ENCODE data around the gene PLK2. TPM values are rescaled to one million over a fixed set of nuclear protein-coding genes. Genes with fewer than 3 reads are reported as not detected.

Gene PLK2
- total RNA-seq, 4 donors from 2014 or later, result 156 to 567 (median 328) TPM

DNA sequence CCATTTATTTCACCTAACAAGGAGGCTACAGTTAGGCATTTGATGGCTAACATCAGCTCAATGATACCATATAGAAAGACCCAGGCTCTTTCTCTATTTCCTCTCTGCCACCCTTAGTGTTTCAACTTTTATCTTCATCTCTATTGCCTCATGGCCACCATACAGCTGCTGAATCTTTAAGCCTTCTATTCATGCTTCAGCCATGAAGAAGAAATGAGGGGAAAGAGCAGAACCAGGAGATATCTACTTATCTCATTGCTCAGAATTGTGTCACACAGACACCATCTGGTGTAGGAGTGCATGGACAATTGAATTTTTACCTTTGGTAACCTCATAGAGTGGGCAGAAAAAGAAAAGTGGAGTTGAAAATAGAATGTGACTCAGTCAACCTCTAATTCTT lies 38.0 kb upstream of the PLK2 start:
- TF ChIP-seq POLR2AphosphoS5 (IDR thresholded peaks at IDR 0.05), result no peak
- TF ChIP-seq, protein P1, sequence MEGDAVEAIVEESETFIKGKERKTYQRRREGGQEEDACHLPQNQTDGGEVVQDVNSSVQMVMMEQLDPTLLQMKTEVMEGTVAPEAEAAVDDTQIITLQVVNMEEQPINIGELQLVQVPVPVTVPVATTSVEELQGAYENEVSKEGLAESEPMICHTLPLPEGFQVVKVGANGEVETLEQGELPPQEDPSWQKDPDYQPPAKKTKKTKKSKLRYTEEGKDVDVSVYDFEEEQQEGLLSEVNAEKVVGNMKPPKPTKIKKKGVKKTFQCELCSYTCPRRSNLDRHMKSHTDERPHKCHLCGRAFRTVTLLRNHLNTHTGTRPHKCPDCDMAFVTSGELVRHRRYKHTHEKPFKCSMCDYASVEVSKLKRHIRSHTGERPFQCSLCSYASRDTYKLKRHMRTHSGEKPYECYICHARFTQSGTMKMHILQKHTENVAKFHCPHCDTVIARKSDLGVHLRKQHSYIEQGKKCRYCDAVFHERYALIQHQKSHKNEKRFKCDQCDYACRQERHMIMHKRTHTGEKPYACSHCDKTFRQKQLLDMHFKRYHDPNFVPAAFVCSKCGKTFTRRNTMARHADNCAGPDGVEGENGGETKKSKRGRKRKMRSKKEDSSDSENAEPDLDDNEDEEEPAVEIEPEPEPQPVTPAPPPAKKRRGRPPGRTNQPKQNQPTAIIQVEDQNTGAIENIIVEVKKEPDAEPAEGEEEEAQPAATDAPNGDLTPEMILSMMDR (IDR thresholded peaks at IDR 0.05), result no peak
- no peak for TF ChIP-seq POLR2A (IDR thresholded peaks at IDR 0.05)
- no peak for TF ChIP-seq EP300 (IDR thresholded peaks at IDR 0.05)
- no peaks in the 10 kb centered on the region for H3K9me3 ChIP-seq
- H3K27me3 ChIP-seq, result no peaks in the 10 kb centered on the region
- H3K4me1 ChIP-seq, result no peaks in the 10 kb centered on the region
- no peak overlapping the region for H3K4me3 ChIP-seq
- no peak for DNase-seq (ENCODE audit: low spot score in 2 of 2)
- no peaks in the 10 kb centered on the region for H3K36me3 ChIP-seq
- no peak overlapping the region for H3K27ac ChIP-seq

GRCh38 chr5:58497386-58497785 lies 37.5 kb upstream of the PLK2 start:
- Histone ChIP-seq H3K4me3 (no peak overlapping the region), H3K27ac (no peak overlapping the region), H3K4me1 (no peaks in the 10 kb centered on the region), H3K36me3 (no peaks in the 10 kb centered on the region), H3K9me3 (no peaks in the 10 kb centered on the region), H3K27me3 (no peaks in the 10 kb centered on the region)
- no peak for TF ChIP-seq POLR2AphosphoS5 (IDR thresholded peaks at IDR 0.05)
- TF ChIP-seq, protein P1 (IDR thresholded peaks at IDR 0.05), result no peak
- TF ChIP-seq POLR2A (IDR thresholded peaks at IDR 0.05), result no peak
- TF ChIP-seq EP300 (IDR thresholded peaks at IDR 0.05), result no peak
- 71% methylated on average over 5 of the region's 5 CpGs for WGBS
- DNase-seq (ENCODE audit: low spot score in 2 of 2), result no peak

GRCh38 chr5:58496488-58496887 lies 36.6 kb upstream of the PLK2 start:
- WGBS, result 69% methylated on average over 3 of the region's 3 CpGs
- no peak overlapping the region for H3K4me3 ChIP-seq
- H3K36me3 ChIP-seq, result no peaks in the 10 kb centered on the region
- TF ChIP-seq EP300 (IDR thresholded peaks at IDR 0.05) (no peak), POLR2A (IDR thresholded peaks at IDR 0.05) (no peak), POLR2AphosphoS5 (IDR thresholded peaks at IDR 0.05) (no peak)
- TF ChIP-seq, protein P1 (IDR thresholded peaks at IDR 0.05), result no peak
- no peak overlapping the region for H3K27ac ChIP-seq
- no peaks in the 10 kb centered on the region for H3K9me3 ChIP-seq
- no peaks in the 10 kb centered on the region for H3K27me3 ChIP-seq
- no peaks in the 10 kb centered on the region for H3K4me1 ChIP-seq
- DNase-seq (ENCODE audit: low spot score in 2 of 2), result no peak

DNA sequence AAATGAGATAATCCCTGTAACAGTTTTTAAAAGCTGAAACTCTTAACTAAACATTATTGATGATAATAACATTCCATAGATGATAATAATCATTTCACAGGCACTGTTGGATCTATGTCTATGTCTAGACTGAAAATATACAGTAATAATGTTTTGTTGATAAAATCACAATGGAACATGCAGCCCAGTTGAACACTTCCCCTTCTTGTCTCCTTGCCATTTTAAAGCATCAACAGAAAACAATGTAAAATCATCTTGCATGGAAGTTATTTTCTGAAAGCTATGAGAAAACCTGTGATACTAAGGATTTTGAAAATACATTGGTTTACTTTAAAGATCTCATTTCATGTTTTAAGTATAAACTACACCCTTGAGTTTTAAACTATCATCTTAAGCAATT lies 33.3 kb upstream of the PLK2 start:
- TF ChIP-seq EP300 (IDR thresholded peaks at IDR 0.05), result no peak
- no peak for TF ChIP-seq POLR2AphosphoS5 (IDR thresholded peaks at IDR 0.05)
- TF ChIP-seq, protein P1 (IDR thresholded peaks at IDR 0.05), result no peak
- no peak for TF ChIP-seq POLR2A (IDR thresholded peaks at IDR 0.05)
- H3K9me3 ChIP-seq, result no peaks in the 10 kb centered on the region
- no peaks in the 10 kb centered on the region for H3K4me1 ChIP-seq
- no peak overlapping the region for H3K4me3 ChIP-seq
- no peaks in the 10 kb centered on the region for H3K36me3 ChIP-seq
- no peak overlapping the region for H3K27ac ChIP-seq
- DNase-seq (ENCODE audit: low spot score in 2 of 2), result no peak
- no peaks in the 10 kb centered on the region for H3K27me3 ChIP-seq

DNA sequence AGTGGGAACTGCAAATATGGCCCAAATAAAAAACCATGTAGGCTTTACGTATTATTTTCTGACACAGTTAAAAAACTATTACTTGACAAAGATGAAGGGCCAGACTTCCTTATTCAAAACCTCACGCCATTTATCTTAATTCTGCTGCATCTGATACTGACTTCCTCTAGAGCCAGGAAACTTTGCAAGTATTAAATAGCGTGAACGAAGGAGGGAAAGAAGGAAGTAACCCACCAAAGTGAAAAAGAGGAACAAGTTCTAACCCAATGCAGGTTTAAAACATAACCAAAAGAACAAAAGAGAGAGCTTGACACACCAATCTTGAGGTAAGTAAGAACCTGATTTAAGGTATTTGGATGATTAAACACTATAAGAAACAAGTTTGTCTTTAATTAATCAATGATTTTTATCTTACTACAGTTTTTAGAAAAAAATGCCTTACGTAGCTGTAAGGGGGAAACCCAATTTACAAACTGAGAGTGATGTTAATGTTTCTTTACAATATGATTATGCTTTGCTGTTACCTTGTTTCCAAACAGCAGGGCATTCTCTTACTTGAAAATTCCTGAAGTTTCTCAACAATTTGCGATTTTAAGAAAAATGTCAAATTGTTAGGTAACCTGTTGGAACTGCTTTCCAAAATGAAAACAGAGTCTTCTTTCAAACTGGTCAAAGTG lies 31.5 kb upstream of the PLK2 start, which contains the start of gene GAPT:
Gene GAPT (plus strand): TSS at position 220 of the 677 bp plus-strand sequence. CDS start 3,102 bp downstream, outside the sequence.
- WGBS, result 74% methylated on average over 6 of the region's 6 CpGs
- no peak for DNase-seq (ENCODE audit: low spot score in 2 of 2)
- H3K36me3 ChIP-seq, result no peaks in the 10 kb centered on the region
- no peaks in the 10 kb centered on the region for H3K9me3 ChIP-seq
- no peak for TF ChIP-seq POLR2A (IDR thresholded peaks at IDR 0.05)
- no peak within 1 kb of the TSS for H3K27ac ChIP-seq
- no peaks in the 10 kb centered on the region for H3K27me3 ChIP-seq
- H3K4me1 ChIP-seq, result no peaks in the 10 kb centered on the region
- H3K4me3 ChIP-seq, result no peak within 1 kb of the TSS

Data from suprapubic skin (tissue), 4 donors.